HG03060 (cell line): ENCODE data around the gene FAM222B.
"Not testable (repeated sequence)": the region's sequence is repeated elsewhere in the genome, so short reads cannot be mapped to it uniquely, and the experiment has no call there.

Experiments
- ATAC-seq: cut with Tn5 transposase; IDR thresholded peaks from one replicate; pipeline ENCODE4 v1.9.1; 2021; ENCODE audit warnings: low read depth, moderate number of reproducible peaks; ENCODE audit not compliant: unreplicated experiment

The FAM222B gene, protein sequence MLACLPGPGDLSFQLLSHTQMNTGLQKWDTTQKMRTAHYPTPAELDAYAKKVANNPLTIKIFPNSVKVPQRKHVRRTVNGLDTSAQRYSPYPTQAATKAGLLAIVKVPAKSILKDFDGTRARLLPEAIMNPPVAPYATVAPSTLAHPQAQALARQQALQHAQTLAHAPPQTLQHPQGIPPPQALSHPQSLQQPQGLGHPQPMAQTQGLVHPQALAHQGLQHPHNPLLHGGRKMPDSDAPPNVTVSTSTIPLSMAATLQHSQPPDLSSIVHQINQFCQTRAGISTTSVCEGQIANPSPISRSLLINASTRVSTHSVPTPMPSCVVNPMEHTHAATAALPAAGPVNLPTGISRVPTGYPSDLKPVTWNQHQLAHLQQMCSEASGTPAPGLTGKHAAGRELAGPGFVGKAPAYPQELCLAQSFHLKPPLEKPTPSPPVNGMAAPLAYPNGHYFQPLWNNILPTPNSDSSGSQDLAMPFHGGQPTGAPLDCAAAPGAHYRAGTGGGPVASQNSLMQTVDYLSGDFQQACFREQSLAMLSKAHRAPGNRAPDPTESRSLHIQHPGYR

DNA sequence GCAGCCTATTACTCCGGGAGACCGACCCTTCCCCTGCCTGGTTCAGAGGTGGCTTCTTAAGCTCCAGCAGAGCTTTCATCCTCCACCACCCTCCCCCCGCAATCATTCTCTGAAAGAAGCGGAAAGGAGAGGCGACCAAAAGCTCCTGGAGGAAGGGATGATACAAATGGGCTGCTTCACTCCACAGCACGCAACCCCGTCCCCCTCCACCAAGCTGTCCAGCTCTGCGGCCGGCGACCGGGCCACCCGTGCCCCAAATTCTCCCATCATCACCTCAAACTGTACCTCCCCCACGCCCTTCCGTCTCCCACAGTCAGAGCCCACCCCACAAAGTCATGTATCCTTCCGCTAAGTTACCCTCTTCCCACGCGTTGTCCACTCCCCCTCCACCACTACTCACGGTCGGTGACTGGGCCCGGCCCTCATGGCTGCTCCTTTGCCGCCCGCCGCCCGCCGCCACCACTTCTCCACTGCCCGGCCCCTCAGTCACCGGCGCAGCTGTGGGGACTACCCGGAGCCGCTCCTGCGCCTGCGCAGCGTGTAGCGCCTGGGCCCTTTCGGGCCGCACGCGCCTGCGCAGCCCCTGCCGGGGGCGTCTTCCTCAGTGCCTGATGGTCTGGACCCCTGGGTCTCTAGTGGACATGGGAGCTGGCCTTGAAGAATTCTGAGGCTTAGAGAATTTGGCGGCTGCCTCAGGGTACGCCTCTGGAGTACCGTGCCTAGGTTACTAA lies at the start of gene FAM222B:
TSS of gene FAM222B (minus strand) at position 509 of the 731 bp plus-strand sequence. CDS start 76,123 bp downstream, outside the sequence.
- ATAC-seq = no peak

DNA sequence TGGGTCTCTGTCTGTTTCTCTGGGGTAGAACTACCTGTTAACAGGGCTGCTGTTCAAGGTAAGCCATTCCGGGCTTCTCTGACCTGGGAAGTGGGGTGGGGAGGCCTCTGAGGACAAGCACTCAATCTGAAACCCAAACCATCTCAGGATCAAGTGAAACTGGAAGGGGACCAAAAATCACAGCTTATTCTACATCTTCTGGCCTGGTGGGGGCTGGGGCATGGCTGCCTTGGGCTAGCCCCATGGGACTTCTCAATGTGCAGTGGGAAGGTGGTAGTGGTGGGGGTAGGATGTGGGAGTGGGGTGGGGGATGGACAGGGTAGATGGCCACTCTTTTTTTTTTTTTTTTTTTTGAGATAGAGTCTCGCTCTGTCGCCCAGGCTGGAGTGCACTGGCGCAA lies 49.4 kb upstream of the FAM222B start:
- ATAC-seq = no peak

DNA sequence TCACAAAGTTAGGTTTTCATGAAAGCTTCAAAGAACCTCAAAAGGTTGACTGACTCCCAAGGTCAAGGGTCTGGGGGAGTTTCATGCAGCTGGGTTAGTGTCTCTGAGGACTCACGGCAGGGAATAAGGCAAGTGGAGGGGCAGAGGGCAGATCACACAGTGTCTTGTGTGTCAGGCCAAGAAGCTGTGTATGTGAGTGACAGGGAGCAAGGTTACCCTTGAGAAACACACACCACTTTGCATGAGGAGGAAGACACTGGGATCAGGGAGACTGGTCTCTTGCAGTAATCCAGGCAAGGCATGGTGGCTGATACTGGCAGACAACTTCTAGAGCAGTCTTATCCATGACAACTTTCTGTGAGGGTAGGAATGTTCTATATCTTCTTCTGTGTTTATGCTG lies 48.6 kb upstream of the FAM222B start:
- no peak for ATAC-seq

DNA sequence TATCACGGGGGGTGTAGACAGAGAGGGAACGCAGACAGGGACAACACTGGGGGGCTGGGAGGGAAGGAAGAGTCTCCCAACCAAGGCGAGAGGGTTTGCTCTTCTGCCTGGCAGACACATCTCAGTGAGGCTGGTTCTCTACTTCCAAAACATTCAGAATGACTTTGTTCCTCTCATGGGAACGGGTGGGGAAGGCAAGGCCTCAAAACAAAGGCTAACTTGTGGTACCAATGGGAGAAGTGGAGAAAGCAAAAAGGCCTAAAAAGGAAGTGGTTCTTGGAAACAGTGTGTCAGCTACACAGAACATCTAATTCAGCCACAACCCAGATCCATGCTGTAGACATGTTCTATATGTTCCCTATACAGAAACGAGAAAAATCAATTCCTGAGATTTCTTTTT lies 47.4 kb upstream of the FAM222B start:
- ATAC-seq = no peak

DNA sequence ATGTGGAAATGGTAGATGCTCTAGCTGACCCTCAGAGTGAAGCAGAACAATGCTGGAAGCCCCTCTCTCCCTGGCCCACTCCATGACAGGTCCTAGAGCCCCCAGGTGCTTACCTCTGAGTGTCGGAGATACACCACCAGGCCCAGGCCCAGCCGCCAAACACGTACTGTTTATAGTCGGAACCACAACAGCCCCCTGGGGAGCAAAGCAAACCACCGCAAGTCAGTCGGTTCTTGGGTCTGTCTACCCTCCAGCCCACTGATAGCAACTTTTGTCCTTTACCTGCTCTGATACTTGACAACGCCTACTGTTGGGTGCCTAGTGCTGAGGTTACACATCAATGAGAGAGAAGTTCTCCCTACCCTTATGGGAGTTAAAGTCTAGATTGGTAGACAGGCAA lies 46.2 kb upstream of the FAM222B start:
- ATAC-seq = no peak

DNA sequence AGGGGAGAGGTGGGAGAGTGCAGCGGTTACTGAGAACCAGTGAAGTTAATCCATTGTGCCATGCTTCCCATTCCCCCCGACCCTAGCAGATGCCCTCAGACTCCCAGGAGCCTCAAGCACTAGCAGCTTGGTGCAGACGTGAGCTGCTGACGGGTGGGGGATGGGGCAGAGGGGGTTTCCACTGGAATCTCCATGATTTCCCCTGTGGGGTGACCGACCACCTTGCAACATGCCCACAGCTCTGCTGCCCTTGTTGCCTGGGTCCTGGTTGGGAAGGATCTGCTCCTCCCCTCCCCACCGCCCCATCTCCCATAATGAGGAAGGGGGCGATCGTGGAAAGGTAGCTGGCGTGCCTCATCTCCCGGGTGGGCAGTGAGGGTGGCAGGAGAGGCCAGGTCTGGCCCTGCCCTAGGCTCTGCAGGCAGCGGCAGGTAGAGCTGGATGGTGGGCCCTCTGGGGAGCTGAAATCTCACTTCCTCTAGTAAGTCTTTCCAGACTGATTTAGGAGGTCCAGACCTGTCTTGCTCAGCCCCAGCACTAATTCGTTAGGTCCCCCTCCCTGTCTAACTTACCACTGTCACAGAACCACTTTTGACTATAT lies 45.4 kb upstream of the FAM222B start:
- ATAC-seq = no peak

DNA sequence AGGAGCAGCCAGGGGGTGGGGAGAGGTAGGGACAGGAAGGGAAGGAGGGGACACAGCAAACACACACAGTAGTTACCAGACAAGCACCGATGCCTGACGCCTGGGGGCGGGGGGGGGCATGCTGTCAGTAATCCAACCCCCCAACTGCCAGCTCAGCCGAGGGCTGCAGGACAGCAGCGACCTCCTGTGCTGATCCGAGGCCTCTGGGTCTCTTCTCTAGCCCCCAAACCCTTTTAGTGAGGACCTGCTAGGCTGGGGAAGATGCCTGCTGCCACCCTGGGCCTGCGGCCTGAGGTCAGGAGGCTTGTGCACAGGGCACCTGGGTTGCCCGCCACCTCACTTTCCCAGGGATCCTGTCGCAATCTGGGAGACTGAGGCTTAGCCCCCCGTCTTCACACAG lies 43.4 kb upstream of the FAM222B start:
- ATAC-seq = no peak

DNA sequence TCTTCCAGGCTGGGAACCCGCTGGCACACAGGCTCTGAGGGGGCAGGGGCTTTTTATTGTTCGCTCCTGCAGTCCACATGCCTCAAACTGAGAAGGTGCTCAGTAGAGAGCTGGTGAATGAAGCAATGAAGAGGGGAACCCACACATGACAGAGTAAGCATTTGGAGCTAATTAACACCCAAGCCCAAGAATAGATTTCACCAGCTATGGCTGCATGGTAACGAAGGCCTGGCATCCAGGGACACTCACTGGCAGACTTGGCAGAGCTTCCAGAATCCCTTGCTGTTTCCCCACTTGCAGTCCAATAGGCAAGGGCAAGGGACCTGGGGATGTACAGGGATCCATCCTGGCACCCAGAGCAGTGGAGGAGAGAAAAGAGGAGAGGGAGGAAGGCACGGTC lies 42.8 kb upstream of the FAM222B start:
- ATAC-seq = no peak

DNA sequence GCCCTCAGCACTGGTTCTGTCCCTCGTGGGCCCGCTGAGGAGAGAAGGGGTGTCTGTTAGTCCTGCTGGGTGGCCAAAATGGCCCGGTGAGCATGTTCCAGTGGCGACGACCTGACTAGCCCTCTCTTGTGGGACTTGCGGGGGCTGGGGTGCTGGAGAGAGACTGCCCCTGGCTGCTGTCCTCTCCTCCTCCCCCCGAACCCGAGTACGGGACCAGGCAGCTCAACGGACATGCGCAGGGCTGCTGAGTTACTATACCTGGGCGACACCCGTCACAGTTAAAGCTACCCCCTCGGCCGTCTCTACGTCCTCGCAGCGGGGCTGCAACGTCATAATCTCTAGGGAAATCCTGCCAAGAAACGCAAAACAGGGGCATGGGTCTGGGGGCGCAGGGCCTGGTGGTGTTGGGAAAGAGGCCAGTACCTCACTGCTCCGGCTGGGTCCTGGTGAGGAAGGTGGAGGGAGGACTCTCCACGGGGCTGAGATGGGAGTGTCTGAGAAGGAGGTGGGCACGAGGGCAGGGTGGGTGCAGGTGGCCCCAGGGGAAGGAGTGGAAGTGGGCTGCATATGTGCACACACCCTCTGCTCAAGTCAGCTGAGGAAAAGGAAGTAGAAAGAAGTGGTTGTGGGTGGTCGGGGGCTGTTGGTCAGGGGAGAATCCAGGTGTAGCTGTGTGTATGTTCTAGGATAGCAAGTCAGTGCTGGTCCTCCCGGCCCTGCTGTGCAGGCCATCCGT lies 41.5 kb upstream of the FAM222B start:
- no peak for ATAC-seq

DNA sequence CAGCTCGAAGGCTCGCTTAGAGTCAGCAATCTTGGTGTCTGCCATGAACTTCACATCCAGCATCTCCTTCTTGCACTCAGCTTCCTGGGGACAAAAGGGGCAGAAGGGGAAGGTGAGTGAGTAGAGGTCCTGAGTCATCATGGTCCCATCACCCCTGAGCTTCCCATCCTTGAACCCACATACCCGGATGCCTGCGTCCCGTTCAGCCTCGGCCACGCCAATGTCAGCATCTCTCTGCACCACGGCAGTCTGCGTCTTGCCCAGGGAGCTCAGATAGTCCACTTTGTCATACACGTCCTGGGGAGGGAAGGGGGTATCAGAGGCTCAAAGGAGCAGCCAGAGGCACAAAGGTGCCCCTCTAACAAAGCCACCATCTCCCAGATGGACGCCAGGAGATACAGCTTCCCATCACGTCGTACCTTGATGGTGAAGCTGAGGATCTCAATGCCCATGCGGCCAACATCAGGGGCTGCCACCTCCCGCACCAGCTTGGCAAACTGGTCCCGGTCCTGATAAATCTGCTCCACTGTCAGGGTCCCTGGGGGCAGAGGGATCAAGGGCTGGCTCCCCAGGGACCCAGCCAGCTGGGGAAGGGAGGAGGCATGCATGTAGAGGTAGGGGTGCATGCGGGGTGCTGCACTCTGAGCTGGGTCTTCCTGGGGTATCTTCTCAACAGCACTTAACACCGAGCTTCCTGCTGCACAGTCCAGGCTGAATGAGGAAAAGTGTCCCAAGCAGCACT lies 39.7 kb upstream of the FAM222B start:
- no peak for ATAC-seq

DNA sequence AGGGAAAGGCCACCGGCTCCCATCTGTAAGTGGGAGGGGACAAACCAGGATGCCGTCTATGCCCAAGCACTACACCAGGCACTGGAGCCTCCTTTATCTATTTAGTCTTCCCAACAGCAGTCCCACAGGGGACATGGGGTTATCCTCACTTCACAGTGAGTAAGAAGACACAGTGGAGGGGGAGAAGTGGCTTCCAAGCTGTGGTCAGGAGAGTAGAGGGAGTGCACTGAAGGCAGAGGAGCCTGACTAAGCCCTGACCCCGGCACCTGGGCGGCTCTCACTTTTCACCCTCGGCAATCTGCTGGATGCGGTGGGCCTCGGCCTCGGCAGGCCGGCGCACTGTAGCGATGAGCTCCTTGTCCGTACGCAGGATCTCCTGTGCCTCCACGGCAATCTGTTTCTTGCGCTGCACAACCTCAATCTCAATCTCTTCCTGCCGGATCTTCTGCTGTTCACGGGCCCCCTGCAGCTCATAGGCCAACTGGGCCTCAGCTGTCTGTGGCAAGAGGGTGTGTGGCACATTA lies 39.0 kb upstream of the FAM222B start:
- ATAC-seq = no peak

DNA sequence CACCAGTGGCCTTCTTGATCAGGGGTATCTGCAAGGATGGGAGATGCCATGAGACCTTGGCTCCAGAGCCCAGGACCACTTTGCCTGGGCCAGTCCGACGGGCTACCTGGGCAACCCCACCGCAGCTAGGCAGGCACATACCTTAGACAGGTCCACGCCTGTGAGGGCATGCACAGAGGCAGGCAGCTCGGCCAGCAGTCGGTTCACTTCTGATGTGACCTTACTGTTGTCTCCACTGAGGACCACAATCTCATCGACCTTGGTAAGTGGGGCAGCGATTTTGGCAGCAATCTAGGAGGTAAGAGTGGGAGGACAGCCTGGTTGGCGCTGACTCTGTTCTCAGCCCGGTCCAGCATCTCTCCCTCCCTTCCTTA lies 38.0 kb upstream of the FAM222B start:
- no peak for ATAC-seq

DNA sequence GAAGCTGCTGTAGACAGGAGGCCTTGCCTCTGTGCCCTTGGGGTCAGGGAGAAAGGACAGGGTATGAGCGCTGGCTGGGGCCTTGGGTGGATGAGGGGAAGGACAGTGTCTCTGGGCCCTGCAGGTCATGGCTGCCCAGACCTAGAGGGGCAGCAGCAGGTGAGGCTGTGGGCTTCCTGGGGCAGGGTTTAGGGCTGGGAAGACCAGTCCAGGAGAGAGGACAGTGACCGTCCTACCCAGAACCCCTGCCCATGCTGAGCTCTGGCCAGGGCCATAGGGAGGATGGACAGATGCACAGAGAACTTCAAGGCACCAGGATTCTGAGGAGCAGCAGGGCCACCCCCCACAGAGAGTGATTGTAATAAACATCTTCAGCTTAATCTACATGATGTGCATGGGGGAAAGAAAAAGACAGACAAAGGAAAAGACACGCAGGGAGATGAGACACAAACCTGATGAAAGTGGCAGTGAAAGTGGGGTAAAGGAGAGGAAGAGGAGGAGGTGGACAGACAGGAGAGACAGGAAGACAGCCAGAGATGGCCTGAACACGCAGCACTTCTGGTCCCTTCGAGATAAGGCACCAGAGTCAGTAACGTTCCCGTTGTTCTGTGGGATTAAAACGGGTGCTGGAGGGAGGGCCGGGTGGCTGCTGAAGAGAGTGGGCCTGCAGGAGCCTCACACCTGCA lies 37.4 kb upstream of the FAM222B start:
- no peak for ATAC-seq

DNA sequence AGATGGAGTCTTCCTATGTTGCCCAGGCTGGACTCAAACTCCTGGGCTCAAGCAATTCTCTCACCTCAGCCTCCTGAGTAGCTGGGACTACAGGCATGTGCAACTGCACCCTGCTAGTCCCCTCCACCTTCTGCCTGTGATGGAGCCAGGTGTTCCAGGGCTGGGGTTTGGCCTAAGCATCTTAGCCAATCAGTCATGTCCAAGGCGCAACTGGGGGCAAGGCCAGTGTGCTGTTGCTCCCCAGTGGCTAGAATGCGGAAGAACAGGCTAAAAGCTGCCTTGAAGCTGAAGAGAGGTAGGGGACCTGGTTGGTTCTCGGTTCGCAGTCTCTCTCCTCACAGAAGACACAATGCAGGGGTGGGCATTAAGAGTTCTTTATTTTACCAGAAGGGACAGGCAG lies 36.4 kb upstream of the FAM222B start:
- ATAC-seq = no peak

DNA sequence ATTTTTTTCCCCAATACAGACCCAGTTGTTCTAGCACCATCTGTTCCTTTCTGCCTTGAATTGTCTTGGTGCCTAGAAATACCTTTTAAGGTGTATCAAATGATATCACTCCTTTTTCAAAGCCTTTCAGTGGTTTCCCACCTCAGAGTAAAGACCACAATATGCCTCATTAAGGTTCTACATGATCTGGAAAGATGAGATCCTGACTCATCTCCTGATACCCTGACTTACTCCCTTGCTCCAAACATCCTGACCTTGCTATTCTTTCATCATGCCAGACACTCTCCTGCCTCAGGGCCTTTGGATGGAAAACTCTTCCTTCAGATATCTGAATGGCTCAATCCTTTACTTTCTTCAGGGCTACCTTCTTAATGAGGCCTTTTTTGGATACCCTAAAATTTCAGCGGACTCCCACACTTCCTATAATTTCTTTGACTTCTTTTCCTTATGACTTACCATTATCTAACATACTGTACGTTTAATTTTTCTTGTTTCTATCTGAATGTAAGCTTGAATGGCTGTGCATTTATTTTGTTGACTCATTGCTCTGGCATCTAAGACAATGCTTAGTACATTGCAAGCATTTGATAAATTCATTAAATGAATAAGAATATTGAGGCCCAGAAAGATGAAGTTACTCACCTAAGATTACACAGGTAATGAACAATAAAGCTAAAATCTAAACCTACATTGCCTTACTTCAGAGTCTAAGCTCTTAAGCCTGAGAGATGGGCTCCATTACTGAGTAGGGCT lies 35.7 kb upstream of the FAM222B start:
- no peak for ATAC-seq

DNA sequence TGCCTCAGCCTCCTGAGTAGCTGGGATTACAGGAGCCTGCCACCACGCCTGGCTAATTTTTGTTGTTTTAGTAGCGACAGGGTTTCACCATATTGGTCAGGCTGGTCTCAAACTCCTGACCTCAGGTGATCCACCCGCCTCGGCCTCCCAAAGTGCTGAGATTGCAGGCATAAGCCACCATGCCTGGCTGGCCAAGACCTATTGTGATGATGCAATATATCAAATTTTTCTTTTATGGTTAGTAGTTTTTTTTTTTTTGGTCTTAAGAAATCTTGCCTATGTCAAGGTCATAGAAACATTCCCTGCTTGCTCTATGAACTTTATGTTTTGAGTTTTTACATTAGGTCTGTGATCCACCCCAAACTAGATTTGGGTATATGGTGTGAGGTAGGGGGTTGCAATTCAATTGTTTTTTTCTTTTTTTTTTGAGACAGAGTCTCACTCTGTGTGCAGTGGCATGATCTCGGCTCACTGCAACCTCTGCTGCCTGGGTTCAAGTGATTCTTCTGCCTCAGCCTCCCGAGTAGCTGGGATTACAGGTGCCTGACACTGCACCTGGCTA lies 34.6 kb upstream of the FAM222B start:
- not testable (repeated sequence) for ATAC-seq

DNA sequence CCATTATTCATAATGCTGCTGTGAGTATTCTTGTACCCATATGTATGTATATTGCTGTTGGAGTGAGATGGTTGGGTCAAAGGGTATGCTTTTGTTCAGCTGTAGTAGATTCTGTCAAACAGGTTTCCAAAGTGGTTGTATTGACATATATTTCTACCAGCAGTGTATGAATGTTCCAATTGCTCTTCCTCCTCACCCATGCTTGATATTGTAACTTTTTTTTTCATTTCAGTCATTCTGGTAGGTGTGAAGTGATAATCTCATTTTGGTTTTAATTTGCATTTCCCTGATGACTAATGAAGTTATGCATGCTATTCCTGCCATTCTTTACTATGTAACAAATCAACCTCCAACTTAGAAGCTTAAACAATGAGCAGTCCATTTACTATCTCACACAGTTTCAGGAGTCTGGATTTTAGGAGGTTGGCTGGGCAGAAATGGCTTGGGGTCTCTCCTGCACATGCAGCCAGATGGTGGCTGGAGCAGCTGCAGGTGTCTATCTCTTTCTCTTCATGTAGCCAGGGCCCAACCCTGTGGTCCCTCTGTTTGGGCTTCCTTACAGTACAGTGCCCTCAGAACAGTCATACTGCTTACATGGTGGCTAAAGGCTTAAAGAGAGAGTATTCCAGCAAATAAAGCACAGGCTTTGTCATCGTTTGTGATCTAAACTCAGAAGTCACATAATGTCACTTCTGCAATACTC lies 33.4 kb upstream of the FAM222B start:
- no peak for ATAC-seq

DNA sequence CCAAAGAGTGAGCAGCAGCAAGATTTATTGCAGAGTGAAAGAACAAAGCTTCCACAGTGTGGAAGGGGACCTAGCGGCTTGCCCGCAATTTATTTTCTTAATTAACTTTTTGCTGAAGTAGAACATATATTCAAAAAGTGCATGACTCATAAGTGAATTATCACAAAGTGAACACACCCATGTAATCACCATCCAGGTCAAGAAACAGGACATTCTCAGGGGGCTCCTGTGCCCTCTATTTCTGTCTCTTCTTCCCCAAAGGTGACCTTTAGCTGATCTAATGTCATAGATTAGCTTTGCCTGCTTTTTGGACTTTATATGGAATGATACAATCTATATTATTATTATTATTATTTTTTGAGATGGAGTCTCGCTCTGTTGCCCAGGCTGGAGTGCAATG lies 32.2 kb upstream of the FAM222B start:
- ATAC-seq = no peak
